ENCODE results near the gene NANOS1. TPM values are rescaled to one million over a fixed set of nuclear protein-coding genes. Genes with fewer than 3 reads are reported as not detected.

Gene NANOS1
- total RNA-seq, 1 experiment from 2014 or later, result 4.6 TPM

DNA sequence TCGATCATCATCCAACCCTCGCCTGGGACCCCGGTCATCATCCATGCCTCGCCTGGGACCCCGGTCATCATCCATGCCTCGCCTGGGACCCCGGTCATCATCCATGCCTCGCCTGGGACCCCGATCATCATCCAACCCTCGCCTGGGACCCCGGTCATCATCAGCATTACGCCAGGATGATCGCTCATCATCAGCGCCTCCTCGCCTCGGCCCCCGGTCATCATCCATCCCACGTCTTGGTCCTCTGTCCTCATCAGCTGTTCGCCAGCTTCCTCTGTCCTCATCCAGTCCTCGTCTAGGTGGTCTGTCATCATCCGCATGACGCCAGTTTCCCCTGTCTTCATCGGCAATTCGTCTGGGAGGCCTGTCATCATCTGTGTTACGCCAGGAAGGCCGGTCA, 12.7 kb downstream of the NANOS1 start:
- H3K36me3 Mint-ChIP-seq (ENCODE audit: insufficient read depth, unreplicated experiment), result peaks cover 86% of the 10 kb centered on the region
- no peak for DNase-seq
- intact Hi-C loops (cut with micrococcal nuclease; ENCODE audit: unreplicated experiment), result no loop called here
- CTCF ChIA-PET, result no interaction called here
- no peaks in the 10 kb centered on the region for H3K27me3 Mint-ChIP-seq (ENCODE audit: unreplicated experiment)
- BruUV-seq (replicated peaks), result TSS peak; percentile 96
- H3K4me1 Mint-ChIP-seq (ENCODE audit: low read depth, unreplicated experiment), result peaks cover 8% of the 10 kb centered on the region
- H3K27ac Mint-ChIP-seq (ENCODE audit: unreplicated experiment), result no peak overlapping the region
- TF ChIP-seq, protein P1, sequence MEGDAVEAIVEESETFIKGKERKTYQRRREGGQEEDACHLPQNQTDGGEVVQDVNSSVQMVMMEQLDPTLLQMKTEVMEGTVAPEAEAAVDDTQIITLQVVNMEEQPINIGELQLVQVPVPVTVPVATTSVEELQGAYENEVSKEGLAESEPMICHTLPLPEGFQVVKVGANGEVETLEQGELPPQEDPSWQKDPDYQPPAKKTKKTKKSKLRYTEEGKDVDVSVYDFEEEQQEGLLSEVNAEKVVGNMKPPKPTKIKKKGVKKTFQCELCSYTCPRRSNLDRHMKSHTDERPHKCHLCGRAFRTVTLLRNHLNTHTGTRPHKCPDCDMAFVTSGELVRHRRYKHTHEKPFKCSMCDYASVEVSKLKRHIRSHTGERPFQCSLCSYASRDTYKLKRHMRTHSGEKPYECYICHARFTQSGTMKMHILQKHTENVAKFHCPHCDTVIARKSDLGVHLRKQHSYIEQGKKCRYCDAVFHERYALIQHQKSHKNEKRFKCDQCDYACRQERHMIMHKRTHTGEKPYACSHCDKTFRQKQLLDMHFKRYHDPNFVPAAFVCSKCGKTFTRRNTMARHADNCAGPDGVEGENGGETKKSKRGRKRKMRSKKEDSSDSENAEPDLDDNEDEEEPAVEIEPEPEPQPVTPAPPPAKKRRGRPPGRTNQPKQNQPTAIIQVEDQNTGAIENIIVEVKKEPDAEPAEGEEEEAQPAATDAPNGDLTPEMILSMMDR (IDR thresholded peaks at IDR 0.05; ENCODE audit: unreplicated experiment), result no peak
- H3K4me3 Mint-ChIP-seq (ENCODE audit: low read depth, unreplicated experiment), result no peak overlapping the region
- H3K9me3 Mint-ChIP-seq (ENCODE audit: low read depth, unreplicated experiment), result no peaks in the 10 kb centered on the region

DNA sequence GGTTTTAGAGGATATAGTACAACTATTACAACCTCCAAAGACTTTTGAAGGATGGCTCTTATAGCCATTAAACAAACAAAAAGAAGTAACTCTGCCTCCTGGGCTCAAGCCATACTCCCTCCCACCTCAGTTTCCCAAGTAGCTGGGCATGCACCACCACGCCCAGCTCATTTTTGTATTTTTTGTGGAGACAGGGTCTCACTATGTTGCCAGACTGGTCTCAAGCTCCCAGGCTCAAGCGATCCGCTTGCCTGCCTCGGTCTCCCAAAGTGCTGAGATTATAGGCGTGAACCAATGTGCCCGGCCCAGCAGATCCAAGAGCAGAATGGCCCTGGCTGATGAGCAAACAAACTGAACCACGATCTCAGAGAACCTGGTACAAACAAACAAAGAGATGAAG, 16.0 kb downstream of the NANOS1 start:
- Mint-ChIP-seq H3K27me3 (ENCODE audit: unreplicated experiment) (no peaks in the 10 kb centered on the region), H3K27ac (ENCODE audit: unreplicated experiment) (no peak overlapping the region), H3K9me3 (ENCODE audit: low read depth, unreplicated experiment) (no peaks in the 10 kb centered on the region), H3K4me3 (ENCODE audit: low read depth, unreplicated experiment) (no peak overlapping the region), H3K36me3 (ENCODE audit: insufficient read depth, unreplicated experiment) (peaks cover 74% of the 10 kb centered on the region), H3K4me1 (ENCODE audit: low read depth, unreplicated experiment) (peaks cover 20% of the 10 kb centered on the region)
- DNase-seq, result no peak
- intact Hi-C loops (cut with micrococcal nuclease; ENCODE audit: unreplicated experiment), result no loop called here
- CTCF ChIA-PET, result no interaction called here
- TF ChIP-seq, protein P1 (IDR thresholded peaks at IDR 0.05; ENCODE audit: unreplicated experiment), result no peak
- BruUV-seq (replicated peaks), result no TSS peak

DNA sequence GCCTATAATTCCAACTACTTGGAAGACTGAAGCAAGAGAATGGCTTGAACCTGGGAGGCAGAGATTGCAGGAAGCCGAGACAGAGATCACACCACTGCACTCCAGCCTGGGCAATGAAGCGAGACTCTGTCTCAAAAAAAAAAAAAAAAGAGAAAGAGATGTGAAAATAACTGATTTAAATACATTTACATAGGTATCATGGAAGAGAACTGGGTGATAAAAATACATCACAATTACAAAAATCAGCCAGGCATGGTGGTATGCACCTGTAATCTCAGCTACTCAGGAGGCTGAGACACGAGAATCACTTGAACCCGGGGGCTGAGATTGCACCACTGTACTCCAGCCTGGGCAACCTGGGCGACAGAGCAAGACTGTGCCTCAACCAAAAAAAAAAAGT, 19.8 kb downstream of the NANOS1 start:
- Mint-ChIP-seq H3K36me3 (ENCODE audit: insufficient read depth, unreplicated experiment) (peaks cover 66% of the 10 kb centered on the region), H3K27me3 (ENCODE audit: unreplicated experiment) (no peaks in the 10 kb centered on the region), H3K4me1 (ENCODE audit: low read depth, unreplicated experiment) (peaks cover 23% of the 10 kb centered on the region), H3K27ac (ENCODE audit: unreplicated experiment) (no peak overlapping the region), H3K4me3 (ENCODE audit: low read depth, unreplicated experiment) (no peak overlapping the region), H3K9me3 (ENCODE audit: low read depth, unreplicated experiment) (no peaks in the 10 kb centered on the region)
- CTCF ChIA-PET, result interaction anchor here (0.7 kb wide), 1 partner anchor 739 kb away, joined by 3 read pairs; no protein-coding TSS in a partner anchor
- BruUV-seq (replicated peaks), result no TSS peak
- TF ChIP-seq, protein P1 (IDR thresholded peaks at IDR 0.05; ENCODE audit: unreplicated experiment), result no peak
- intact Hi-C loops (cut with micrococcal nuclease; ENCODE audit: unreplicated experiment), result no loop called here
- DNase-seq, result no peak

DNA sequence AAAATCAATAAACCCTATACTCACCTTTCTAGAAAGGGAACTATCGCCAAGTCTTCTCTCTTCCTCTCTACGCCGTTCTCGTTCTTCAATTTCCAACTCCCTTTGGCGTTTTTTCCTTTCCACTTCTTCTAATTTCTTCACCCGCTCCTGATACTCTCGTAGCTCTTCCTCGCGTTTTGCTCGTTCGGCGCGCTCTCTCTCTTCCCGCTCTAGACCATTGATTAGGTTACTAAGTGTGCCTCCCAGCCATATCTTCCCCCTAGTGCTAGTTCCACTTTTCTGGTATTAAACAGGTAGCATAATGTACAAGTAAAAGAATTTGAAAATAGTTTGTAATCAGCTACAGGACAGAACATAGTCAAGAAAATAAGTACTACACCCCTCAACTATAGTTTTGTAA, 20.3 kb downstream of the NANOS1 start:
- BruUV-seq (replicated peaks), result no TSS peak
- Mint-ChIP-seq H3K4me1 (ENCODE audit: low read depth, unreplicated experiment) (peaks cover 23% of the 10 kb centered on the region), H3K4me3 (ENCODE audit: low read depth, unreplicated experiment) (no peak overlapping the region), H3K27me3 (ENCODE audit: unreplicated experiment) (no peaks in the 10 kb centered on the region), H3K36me3 (ENCODE audit: insufficient read depth, unreplicated experiment) (peaks cover 70% of the 10 kb centered on the region), H3K27ac (ENCODE audit: unreplicated experiment) (no peak overlapping the region), H3K9me3 (ENCODE audit: low read depth, unreplicated experiment) (no peaks in the 10 kb centered on the region)
- intact Hi-C loops (cut with micrococcal nuclease; ENCODE audit: unreplicated experiment), result no loop called here
- TF ChIP-seq, protein P1 (IDR thresholded peaks at IDR 0.05; ENCODE audit: unreplicated experiment), result no peak
- CTCF ChIA-PET, result interaction anchor here (0.7 kb wide), 1 partner anchor 738 kb away, joined by 3 read pairs; no protein-coding TSS in a partner anchor
- DNase-seq, result no peak
